Endothelial cell of umbilical vein (primary cell): ENCODE results near the gene CCDC138. TPM values are rescaled to one million over a fixed set of nuclear protein-coding genes. Genes with fewer than 3 reads are reported as not detected.

ENCODE experiments used
- BruUV-seq: library from RNA; stranded (reverse); fragments of 400-500 nt; replicated peaks from 2 replicates; lab custom pipeline; 2021; lab: Mats Ljungman, UMichigan
- CTCF ChIA-PET: fragments of 300-600, 350-600 bp; sonication (Branson Sonifier 250); formaldehyde crosslinking; loops from one replicate; lab custom pipeline; 2021; ENCODE audit warnings: antibody characterized with exemption, inconsistent platforms; lab: Charles Lee
- POLR2A ChIA-PET: fragments of 300-600, 350-600 bp; sonication (Branson Sonifier 250); formaldehyde crosslinking; loops from one replicate; lab custom pipeline; 2021; ENCODE audit warnings: antibody characterized with exemption, inconsistent platforms; lab: Charles Lee
- DNase-seq: peaks from one replicate; pipeline ENCODE4 v3.0.0-alpha.2; 2011; ENCODE audit warnings: low read depth, low spot score
- FAIRE-seq: peaks from 2 replicates; lab custom pipeline; 2011; peaks lifted over from hg19 to GRCh38; lab: Jason Lieb, UNC
- H2AFZ ChIP-seq: 2 replicates; pipeline ENCODE4 v1.6.0; 2012; ENCODE audit warnings: low read depth, low read length, control low read depth, inconsistent platforms
- H3K27ac ChIP-seq: 2 replicates; pipeline ENCODE4 v1.5.1; 2011; ENCODE audit warnings: low read depth, mild to moderate bottlenecking, control low read depth, low read length, moderate library complexity; ENCODE audit not compliant: insufficient read depth
- H3K27me3 ChIP-seq, 2 experiments: 2 replicates each; pipeline versions ENCODE4 v1.6.0 to v1.6.1; 2011; ENCODE audit warnings: low read length in 2 of 2, mixed read lengths in 1 of 2; ENCODE audit not compliant: control insufficient read depth in 2 of 2, insufficient read depth in 2 of 2
- H3K36me3 ChIP-seq, 2 experiments: 2 replicates in 1 of 2; 3 replicates in 1 of 2; pipeline ENCODE4 v1.5.1; 2011; ENCODE audit warnings: low read length in 2 of 2, mild to moderate bottlenecking in 1 of 2, moderate library complexity in 1 of 2; ENCODE audit not compliant: control insufficient read depth in 2 of 2, insufficient read depth in 2 of 2; ENCODE audit errors: extremely low read depth in 1 of 2
- H3K4me1 ChIP-seq: 3 replicates; pipeline ENCODE4 v1.5.1; 2011; ENCODE audit warnings: mild to moderate bottlenecking, low read length; ENCODE audit not compliant: control insufficient read depth, insufficient read depth; ENCODE audit errors: extremely low read depth
- H3K4me2 ChIP-seq: 2 replicates; pipeline ENCODE4 v1.6.1; 2011; ENCODE audit warnings: low read length, control low read depth, mixed read lengths; ENCODE audit not compliant: insufficient read depth
- H3K4me3 ChIP-seq, 3 experiments: fragments of 200-600 bp in 1 of 3; sonication (generic), shearing (Covaris generic) in 1 of 3; replicated peaks in 1 of 3; 2 replicates each; pipeline ENCODE4 v1.5.1; 2011 to 2016; ENCODE audit warnings: control low read depth in 3 of 3, low read length in 3 of 3, mild to moderate bottlenecking in 2 of 3, inconsistent platforms in 1 of 3, low read depth in 1 of 3, moderate library complexity in 1 of 3; ENCODE audit not compliant: insufficient read depth in 1 of 3
- H3K79me2 ChIP-seq: 2 replicates; pipeline ENCODE4 v1.6.0; 2012; ENCODE audit warnings: low read length, inconsistent platforms; ENCODE audit not compliant: control insufficient read depth, insufficient read depth
- H3K9ac ChIP-seq: replicated peaks from 2 replicates; pipeline ENCODE3; 2011; ENCODE audit warnings: low read length, control low read depth; ENCODE audit not compliant: insufficient read depth; ENCODE audit errors: extremely low read depth
- H3K9me1 ChIP-seq: replicated peaks from 3 replicates; pipeline ENCODE4 v1.6.0; 2011; ENCODE audit warnings: mild to moderate bottlenecking, low read length; ENCODE audit not compliant: control insufficient read depth, insufficient read depth; ENCODE audit errors: extremely low read depth
- H3K9me3 ChIP-seq: replicated peaks from 2 replicates; pipeline ENCODE4 v1.5.1; 2012; ENCODE audit warnings: low read length, inconsistent platforms; ENCODE audit not compliant: control insufficient read depth, insufficient read depth
- H4K20me1 ChIP-seq: replicated peaks from 2 replicates; pipeline ENCODE3; 2011; ENCODE audit warnings: mild to moderate bottlenecking, low read length; ENCODE audit not compliant: control insufficient read depth, insufficient read depth; ENCODE audit errors: extremely low read depth
- CTCF ChIP-seq, 2 donors: IDR thresholded peaks; 1 replicate in 1 of 2; 2 replicates in 1 of 2; pipeline ENCODE4 v1.5.1; 2011; ENCODE audit warnings: low read length in 2 of 2, mild to moderate bottlenecking in 2 of 2, moderate library complexity in 2 of 2, control low read depth in 1 of 2, inconsistent platforms in 1 of 2, low read depth in 1 of 2; ENCODE audit not compliant: insufficient read depth in 1 of 2; ENCODE audit errors: extremely low read depth in 1 of 2
- EZH2 ChIP-seq: IDR thresholded peaks from 2 replicates; pipeline ENCODE4 v1.6.1; 2012; ENCODE audit warnings: borderline replicate concordance, low read depth, mild to moderate bottlenecking, moderate library complexity, low read length, inconsistent platforms; ENCODE audit not compliant: severe bottlenecking
- FOS ChIP-seq: IDR thresholded peaks from 2 replicates; pipeline ENCODE4 v1.6.1; 2011; ENCODE audit warnings: mild to moderate bottlenecking, low read length, moderate library complexity, borderline replicate concordance; ENCODE audit not compliant: insufficient read depth
- GATA2 ChIP-seq: IDR thresholded peaks from 2 replicates; pipeline ENCODE4 v1.7.0; 2011; ENCODE audit warnings: low read depth, mild to moderate bottlenecking, moderate library complexity, mixed read lengths, low read length; ENCODE audit not compliant: insufficient read length, insufficient read depth
- JUN ChIP-seq: IDR thresholded peaks from 2 replicates; pipeline ENCODE4 v1.6.1; 2011; ENCODE audit warnings: borderline replicate concordance, low read depth; ENCODE audit not compliant: insufficient read length, insufficient read depth
- MYC ChIP-seq: IDR thresholded peaks from one replicate; pipeline ENCODE4 v1.6.1; 2011; ENCODE audit warnings: mild to moderate bottlenecking, low read depth, low read length
- POLR2A ChIP-seq: IDR thresholded peaks from 2 replicates; pipeline ENCODE4 v1.6.1; 2012; ENCODE audit warnings: low read depth, mild to moderate bottlenecking, control low read depth, low read length
- POLR2AphosphoS5 ChIP-seq: IDR thresholded peaks from 2 replicates; pipeline ENCODE4 v1.6.1; 2012; ENCODE audit warnings: low read depth, mild to moderate bottlenecking, control low read depth, low read length, moderate library complexity; ENCODE audit not compliant: insufficient read depth
- dilution Hi-C: fragments of 300-500 bp; cut with MboI; formaldehyde crosslinking; loops from one replicate; pipeline ENCODE4 v1.15.0; 2019; ENCODE audit warnings: low sequenced_read_pairs; ENCODE audit not compliant: extremely low pct_ligation_motif_present
- intact Hi-C: fragments of 100-400 bp; cut with micrococcal nuclease; formaldehyde crosslinking; loops from one replicate; pipeline ENCODE4 v1.10.0; 2022
- polyA plus RNA-seq, 4 experiments: library from polyadenylated mRNA; depleted of rRNA in 3 of 4; stranded (reverse) in 3 of 4; unstranded in 1 of 4; fragments of >200 nt; gene quantifications; 2 replicates each; pipeline versions ENCODE4 v1.2.1 to v1.2.3, GENCODE V29; 2011 to 2012; ENCODE audit warnings: missing spikeins in 1 of 4
- total RNA-seq: library from RNA; stranded (reverse); gene quantifications from 2 replicates; pipeline ENCODE4 v1.2.3, GENCODE V29; 2021
- TF ChIP-seq, protein P1 (sequence below): IDR thresholded peaks from 2 replicates; pipeline ENCODE4 v1.6.1; 2011; ENCODE audit not compliant: insufficient read depth, insufficient read length

CCDC138 gene
- total and polyA plus RNA-seq, 2 donors (not counting 3 experiments of a cell fraction or from before 2014, with no cell fraction given) = 1.5 to 10.8 TPM

GRCh38 chr2:108837198-108837597 is 50.6 kb downstream of the CCDC138 start:
- POLR2A ChIA-PET = no interaction called here
- Histone ChIP-seq H3K4me2 (no peak overlapping the region), H3K9me3 (no peaks in the 10 kb centered on the region), H3K36me3 (no peaks in the 10 kb centered on the region), H3K4me3 (no peak overlapping the region), H3K9me1 (no peaks in the 10 kb centered on the region), H4K20me1 (no peaks in the 10 kb centered on the region), H3K27me3 (no peaks in the 10 kb centered on the region), H3K9ac (no peak overlapping the region), H2AFZ (no peak overlapping the region), H3K79me2 (no peaks in the 10 kb centered on the region), H3K4me1 (peaks cover 7% of the 10 kb centered on the region), H3K27ac (no peak overlapping the region)
- dilution Hi-C loops = no loop called here
- DNase-seq (no peak), FAIRE-seq (no peak)
- intact Hi-C loops = no loop called here
- CTCF ChIA-PET = no interaction called here
- no TSS peak for BruUV-seq
- TF ChIP-seq POLR2AphosphoS5 (no peak), FOS (no peak), CTCF (IDR thresholded peaks at IDR 0.05; ENCODE audit: extremely low read depth in 1 of 2, insufficient read depth in 1 of 2, low read depth in 1 of 2, low read length in 2 of 2) (no peak), POLR2A (no peak), EZH2 (no peak), JUN (no peak), GATA2 (no peak), MYC (no peak)
- TF ChIP-seq, protein P1, sequence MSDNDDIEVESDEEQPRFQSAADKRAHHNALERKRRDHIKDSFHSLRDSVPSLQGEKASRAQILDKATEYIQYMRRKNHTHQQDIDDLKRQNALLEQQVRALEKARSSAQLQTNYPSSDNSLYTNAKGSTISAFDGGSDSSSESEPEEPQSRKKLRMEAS = no peak
